IMR-90 (cell line): Measurements from ENCODE around the gene ICAM2. TPM values are rescaled to one million over a fixed set of nuclear protein-coding genes. Genes with fewer than 3 reads are reported as not detected.

ENCODE experiments used
- ATAC-seq: fragments of 200-7000 bp; cut with Tn5 transposase; 2 replicates; pipeline ENCODE4 v1.9.1; 2020; ENCODE audit warnings: low read depth, mild to moderate bottlenecking, moderate library complexity
- BruUV-seq: library from RNA; stranded (reverse); fragments of 400-500 nt; replicated peaks from 2 replicates; lab custom pipeline; 2021; lab: Mats Ljungman, UMichigan
- CTCF ChIA-PET: fragments of 300-600 bp; formaldehyde crosslinking; extraction: SDS; loops from one replicate; lab custom pipeline; 2021; ENCODE audit warnings: antibody characterized with exemption; lab: Yijun Ruan, JAX
- POLR2A ChIA-PET: fragments of 300-600 bp; sonication (Branson Sonifier 250); formaldehyde crosslinking; loops from one replicate; lab custom pipeline; 2022; ENCODE audit warnings: antibody characterized with exemption; ENCODE audit not compliant: unreplicated experiment; lab: Charles Lee
- DNase-seq: peaks from one replicate; pipeline ENCODE4 v3.0.0; 2013
- H2AFZ ChIP-seq: replicated peaks from 2 replicates; pipeline ENCODE3; 2013; ENCODE audit warnings: low read length, mild to moderate bottlenecking; ENCODE audit not compliant: poor library complexity
- H2AK5ac ChIP-seq: 2 replicates; pipeline ENCODE4 v1.6.1; 2013; ENCODE audit warnings: low read depth, low read length, inconsistent platforms
- H2AK9ac ChIP-seq: replicated peaks from 2 replicates; pipeline ENCODE3; 2013; ENCODE audit warnings: mild to moderate bottlenecking, low read depth, low read length, moderate library complexity; ENCODE audit not compliant: poor library complexity
- H2BK120ac ChIP-seq: 2 replicates; pipeline ENCODE4 v1.6.1; 2013; ENCODE audit warnings: low read depth, low read length, inconsistent platforms
- H2BK15ac ChIP-seq: 3 replicates; pipeline ENCODE4 v1.6.1; 2013; ENCODE audit warnings: low read depth, low read length, inconsistent platforms
- H2BK20ac ChIP-seq: 2 replicates; pipeline ENCODE4 v1.6.1; 2013; ENCODE audit warnings: low read depth, mild to moderate bottlenecking, inconsistent platforms, low read length, moderate library complexity
- H2BK5ac ChIP-seq: 2 replicates; pipeline ENCODE4 v1.6.1; 2013; ENCODE audit warnings: mild to moderate bottlenecking, low read depth, low read length, inconsistent platforms; ENCODE audit not compliant: poor library complexity, severe bottlenecking
- H3K14ac ChIP-seq: replicated peaks from 2 replicates; pipeline ENCODE4 v1.6.1; 2013; ENCODE audit warnings: low read depth, low read length, inconsistent platforms
- H3K18ac ChIP-seq: 2 replicates; pipeline ENCODE4 v1.6.1; 2013; ENCODE audit warnings: low read depth, low read length, control low read depth
- H3K23ac ChIP-seq: 2 replicates; pipeline ENCODE4 v1.6.1; 2013; ENCODE audit warnings: low read depth, low read length, inconsistent platforms
- H3K27ac ChIP-seq: 2 replicates; pipeline ENCODE4 v1.5.1; 2013; ENCODE audit warnings: mild to moderate bottlenecking, control low read depth, low read length; ENCODE audit not compliant: insufficient read depth
- H3K27me3 ChIP-seq: 2 replicates; pipeline ENCODE4 v1.6.1; 2013; ENCODE audit warnings: low read length; ENCODE audit not compliant: control insufficient read depth, insufficient read depth
- H3K36me3 ChIP-seq: 2 replicates; pipeline ENCODE4 v1.6.1; 2013; ENCODE audit warnings: low read length, mixed read lengths; ENCODE audit not compliant: control insufficient read depth, insufficient read depth
- H3K4ac ChIP-seq: 2 replicates; pipeline ENCODE4 v1.6.1; 2013; ENCODE audit warnings: low read depth, low read length, inconsistent platforms
- H3K4me1 ChIP-seq: 2 replicates; pipeline ENCODE4 v1.6.1; 2013; ENCODE audit warnings: low read length, mixed read lengths; ENCODE audit not compliant: control insufficient read depth, insufficient read depth
- H3K4me2 ChIP-seq: 2 replicates; pipeline ENCODE4 v1.6.1; 2013; ENCODE audit warnings: low read depth, mild to moderate bottlenecking, control low read depth, low read length, moderate library complexity
- H3K4me3 ChIP-seq: 2 replicates; pipeline ENCODE4 v1.5.1; 2013; ENCODE audit warnings: low read depth, mild to moderate bottlenecking, control low read depth, low read length, moderate library complexity; ENCODE audit not compliant: insufficient read depth
- H3K56ac ChIP-seq: 2 replicates; pipeline ENCODE4 v1.6.1; 2013; ENCODE audit warnings: low read length, inconsistent platforms; ENCODE audit not compliant: insufficient read depth; ENCODE audit errors: extremely low read depth
- H3K79me1 ChIP-seq, 2 experiments: 2 replicates each; pipeline ENCODE4 v1.6.1; 2013; ENCODE audit warnings: low read length in 2 of 2, inconsistent platforms in 1 of 2, low read depth in 1 of 2
- H3K9ac ChIP-seq: 2 replicates; pipeline ENCODE4 v1.6.1; 2013; ENCODE audit warnings: low read depth, low read length, control low read depth
- H3K9me1 ChIP-seq: 2 replicates; pipeline ENCODE4 v1.6.1; 2013; ENCODE audit warnings: low read length, inconsistent platforms; ENCODE audit not compliant: insufficient read depth
- H3K9me3 ChIP-seq: 2 replicates; pipeline ENCODE4 v1.6.1; 2013; ENCODE audit warnings: low read length; ENCODE audit not compliant: control insufficient read depth, insufficient read depth
- H4K20me1 ChIP-seq: 2 replicates; pipeline ENCODE4 v1.6.1; 2013; ENCODE audit warnings: low read length, inconsistent platforms; ENCODE audit not compliant: insufficient read depth
- H4K5ac ChIP-seq: 2 replicates; pipeline ENCODE4 v1.6.1; 2013; ENCODE audit warnings: mild to moderate bottlenecking, low read depth, low read length, control low read depth
- H4K8ac ChIP-seq, 2 experiments: 2 replicates each; pipeline ENCODE4 v1.6.1; 2013; ENCODE audit warnings: low read depth in 2 of 2, low read length in 2 of 2, control low read depth in 1 of 2, inconsistent platforms in 1 of 2
- H4K91ac ChIP-seq: 2 replicates; pipeline ENCODE4 v1.6.1; 2013; ENCODE audit warnings: low read depth, low read length, inconsistent platforms; ENCODE audit not compliant: insufficient read depth
- BHLHE40 ChIP-seq: fragments of 150-350 bp; IDR thresholded peaks from 2 replicates; pipeline ENCODE4 v1.6.1; 2016; ENCODE audit warnings: mild to moderate bottlenecking, low read depth, low read length
- CEBPB ChIP-seq: IDR thresholded peaks from 2 replicates; pipeline ENCODE4 v1.6.1; 2012; ENCODE audit warnings: low read depth, low read length, improper control_type of control experiment
- CHD1 ChIP-seq: IDR thresholded peaks from 2 replicates; pipeline ENCODE4 v1.6.1; 2012; ENCODE audit warnings: low read depth, low read length, improper control_type of control experiment
- MAZ ChIP-seq: IDR thresholded peaks from 2 replicates; pipeline ENCODE4 v1.6.1; 2012; ENCODE audit warnings: low read depth, mild to moderate bottlenecking, low read length, improper control_type of control experiment, moderate library complexity, borderline replicate concordance
- MXI1 ChIP-seq: IDR thresholded peaks from 2 replicates; pipeline ENCODE4 v1.6.1; 2012; ENCODE audit warnings: low read depth, mild to moderate bottlenecking, low read length, moderate library complexity, borderline replicate concordance
- WGBS, 2 experiments: methylation state at CpG; one replicate each; pipeline versions ENCODE4 v1.1.5 to v1.1.7; 2013; ENCODE audit warnings: missing lambda C conversion rate in 2 of 2; ENCODE audit not compliant: insufficient read length in 1 of 2; ENCODE audit errors: extremely low coverage in 2 of 2; 5-methylcytosine and 5-hydroxymethylcytosine counted together
- dilution Hi-C: fragments of 300-500 bp; cut with HindIII; formaldehyde crosslinking; loops from one replicate; pipeline ENCODE4 v1.14.3; 2018; ENCODE audit warnings: low sequenced_read_pairs; ENCODE audit not compliant: unreplicated experiment
- in situ Hi-C: fragments of 300-500 bp; cut with MboI; formaldehyde crosslinking; loops from 3 replicates; pipeline ENCODE4 v1.14.3; 2019; ENCODE audit warnings: low sequenced_read_pairs, inconsistent platforms, mixed read lengths
- intact Hi-C: fragments of 100-400 bp; cut with micrococcal nuclease; formaldehyde crosslinking; loops from 2 replicates; pipeline ENCODE4 v1.10.0; 2022
- polyA plus RNA-seq, 3 experiments: library from polyadenylated mRNA; depleted of rRNA; stranded (reverse); fragments of >200 nt; gene quantifications; 2 replicates each; pipeline ENCODE4 v1.2.3, GENCODE V29; 2012; ENCODE audit warnings: low replicate concordance in 1 of 3
- total RNA-seq: library from RNA; depleted of rRNA; stranded (reverse); fragments of >200 nt; gene quantifications from 2 replicates; pipeline ENCODE4 v1.2.3, GENCODE V29; 2012
- TF ChIP-seq, protein P1 (sequence below): fragments of 150-350 bp; IDR thresholded peaks from 2 replicates; pipeline ENCODE4 v1.6.1; 2017; ENCODE audit warnings: mild to moderate bottlenecking, antibody characterized with exemption, low read length, low read depth

ICAM2 gene
- total and polyA plus RNA-seq, 2 of the 4 experiments (the other 2 are of a cell fraction): 0.12 TPM; not detected in 1

DNA sequence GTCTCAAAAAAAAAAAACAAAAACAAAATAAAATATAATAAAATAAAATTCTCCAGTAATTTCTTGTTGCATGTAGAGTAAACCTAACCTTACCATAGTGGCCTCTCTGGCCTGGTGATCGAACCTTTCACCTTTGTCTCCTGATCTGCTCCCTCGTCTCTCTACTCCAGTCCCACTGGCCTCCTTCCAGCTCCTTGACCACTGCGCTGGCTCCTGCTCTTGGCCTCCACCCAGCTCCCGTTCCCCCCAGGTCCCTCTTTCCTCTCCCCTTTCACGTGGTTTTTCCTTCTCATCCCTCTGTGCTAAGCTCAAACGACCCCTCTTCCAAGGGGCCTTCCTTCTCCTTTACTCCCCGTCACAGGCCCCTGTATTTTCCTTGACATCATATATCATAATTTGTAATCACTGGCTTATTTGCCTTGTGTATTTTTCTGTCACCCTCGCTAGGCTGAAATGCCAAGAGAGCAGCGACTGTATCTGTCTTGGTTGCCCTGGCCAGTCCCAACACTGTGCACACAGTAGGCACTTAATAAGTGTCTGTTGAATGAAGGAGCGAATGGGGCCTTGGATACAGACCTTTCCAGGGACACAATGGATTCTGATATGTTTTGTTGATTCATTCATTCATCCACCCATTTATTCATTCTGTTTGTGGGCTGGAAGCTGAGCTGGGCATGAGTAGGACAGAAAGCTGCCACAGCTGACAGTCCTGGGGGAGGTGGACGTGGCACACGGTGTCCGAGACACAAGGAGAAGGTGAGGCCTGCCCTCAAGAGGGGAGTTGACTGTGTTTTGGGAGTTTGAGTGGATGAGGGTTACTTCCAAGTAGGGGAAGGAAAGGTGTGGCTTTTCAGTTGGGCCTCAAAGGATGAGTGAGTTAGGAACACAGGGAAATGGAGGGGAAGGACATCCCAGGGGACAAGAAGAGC is 41.9 kb downstream of the ICAM2 start (continued):
- no peak for TF ChIP-seq CEBPB
- TF ChIP-seq MXI1: no peak

DNA sequence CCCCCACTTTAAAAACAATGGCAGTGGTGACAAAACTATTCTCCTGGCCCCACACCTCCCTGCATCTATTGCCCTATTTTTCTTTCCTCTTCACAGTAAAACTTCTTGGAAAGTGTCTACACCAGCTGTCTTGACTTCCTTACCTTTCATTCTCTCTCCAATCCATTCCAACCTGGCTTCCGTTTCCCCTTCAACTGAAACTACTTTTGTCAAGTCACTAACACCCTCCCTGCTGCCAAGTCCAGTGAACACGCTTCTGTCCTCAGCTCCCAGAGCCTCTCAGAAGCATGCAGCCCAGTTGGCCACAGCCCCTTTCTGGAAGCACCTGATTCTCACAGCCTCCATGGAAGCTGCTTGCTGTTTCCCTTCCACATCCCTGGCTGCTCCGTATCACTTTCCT is 43.7 kb downstream of the ICAM2 start:
- no peak overlapping the region for H4K91ac ChIP-seq
- no peak overlapping the region for H3K18ac ChIP-seq
- H3K9ac ChIP-seq: no peak overlapping the region
- no TSS peak for BruUV-seq
- H3K4me2 ChIP-seq: no peak overlapping the region
- peaks cover 4% of the 10 kb centered on the region; the same call in 1 of the 2 replicates for H3K27me3 ChIP-seq
- WGBS, 2 experiments: 63% methylated on average over 2 of the region's 3 CpGs; no CpG with 5 or more reads in 1 of the 2 experiments
- TF ChIP-seq BHLHE40 (no peak), CHD1 (no peak), MAZ (no peak)
- TF ChIP-seq, protein P1, sequence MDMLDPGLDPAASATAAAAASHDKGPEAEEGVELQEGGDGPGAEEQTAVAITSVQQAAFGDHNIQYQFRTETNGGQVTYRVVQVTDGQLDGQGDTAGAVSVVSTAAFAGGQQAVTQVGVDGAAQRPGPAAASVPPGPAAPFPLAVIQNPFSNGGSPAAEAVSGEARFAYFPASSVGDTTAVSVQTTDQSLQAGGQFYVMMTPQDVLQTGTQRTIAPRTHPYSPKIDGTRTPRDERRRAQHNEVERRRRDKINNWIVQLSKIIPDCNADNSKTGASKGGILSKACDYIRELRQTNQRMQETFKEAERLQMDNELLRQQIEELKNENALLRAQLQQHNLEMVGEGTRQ: no peak
- no peak overlapping the region for H2AK5ac ChIP-seq
- no peaks in the 10 kb centered on the region for H3K9me3 ChIP-seq
- H3K9me1 ChIP-seq: peaks cover 11% of the 10 kb centered on the region
- DNase-seq: no peak
- peaks cover 10% of the 10 kb centered on the region for H3K4me1 ChIP-seq
- H3K23ac ChIP-seq: no peak overlapping the region
- H3K79me1 ChIP-seq: no peaks in the 10 kb centered on the region
- H4K5ac ChIP-seq: no peak overlapping the region
- peaks cover 3% of the 10 kb centered on the region; the same call in 1 of the 2 replicates for H4K20me1 ChIP-seq
- H4K8ac ChIP-seq: no peak overlapping the region
- no peak overlapping the region for H3K4ac ChIP-seq
- H2BK15ac ChIP-seq: no peak overlapping the region
- H2BK20ac ChIP-seq: no peak overlapping the region
- H2BK120ac ChIP-seq: no peak overlapping the region
- no peak overlapping the region for H3K4me3 ChIP-seq
- H2AFZ ChIP-seq: peak overlapping the region; percentile 49
- H3K36me3 ChIP-seq: no peaks in the 10 kb centered on the region
- no peak overlapping the region for H3K27ac ChIP-seq
- intact Hi-C loops (no loop called here), dilution Hi-C loops (no loop called here), in situ Hi-C loops (no loop called here)
- no peak overlapping the region for H2AK9ac ChIP-seq
- POLR2A ChIA-PET: no interaction called here
- no peak for ATAC-seq
- CTCF ChIA-PET: interaction anchor here (0.9 kb wide), 1 partner anchor 8 kb away, joined by 3 read pairs; no protein-coding TSS in a partner anchor
- no peak overlapping the region for H3K56ac ChIP-seq
- H3K14ac ChIP-seq: no peak overlapping the region
- no peak overlapping the region for H2BK5ac ChIP-seq
